Hindlimb muscle (tissue), 1 donor: ENCODE measurements around the gene MFN2. TPM values are rescaled to one million over a fixed set of nuclear protein-coding genes. Genes with fewer than 3 reads are reported as not detected.
"Not testable (repeated sequence)": the region's sequence is repeated elsewhere in the genome, so short reads cannot be mapped to it uniquely, and the experiment has no call there.

ENCODE experiments used
- DNase-seq: peaks from one replicate; pipeline ENCODE4 v3.0.0-alpha.2; 2013
- polyA plus RNA-seq: library from polyadenylated mRNA; unstranded; fragments of 120-200 nt; gene quantifications from one replicate; pipeline ENCODE4 v1.2.1, GENCODE V29; 2013; ENCODE audit not compliant: insufficient read length

The MFN2 gene
- polyA plus RNA-seq, 1 donor, result 64.6 TPM

DNA sequence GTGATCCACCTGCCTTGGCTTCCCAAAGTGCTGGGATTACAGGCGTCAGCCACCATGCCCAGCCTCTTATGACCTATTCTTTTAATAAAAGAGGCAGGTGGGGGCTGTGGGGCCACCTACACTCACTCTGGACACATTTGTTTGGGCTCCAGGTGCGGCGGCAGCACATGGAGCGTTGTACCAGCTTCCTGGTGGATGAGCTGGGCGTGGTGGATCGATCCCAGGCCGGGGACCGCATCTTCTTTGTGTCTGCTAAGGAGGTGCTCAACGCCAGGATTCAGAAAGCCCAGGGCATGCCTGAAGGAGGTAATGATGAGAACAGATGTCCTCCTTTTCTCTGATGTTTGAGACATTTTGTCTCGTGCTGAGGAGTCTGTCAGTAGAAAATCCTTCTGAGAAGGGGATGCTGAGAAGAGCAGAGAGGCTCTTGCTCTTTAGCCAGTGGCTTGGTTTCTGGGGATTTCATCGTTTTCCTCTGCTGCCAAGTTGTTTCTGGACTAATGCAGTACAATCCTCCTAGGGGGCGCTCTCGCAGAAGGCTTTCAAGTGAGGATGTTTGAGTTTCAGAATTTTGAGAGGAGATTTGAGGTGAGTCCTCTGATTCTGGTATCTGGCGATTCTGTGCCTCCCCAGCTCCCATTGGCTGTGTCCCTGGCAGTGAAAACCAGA lies 21.1 kb downstream of the MFN2 start:
- DNase-seq, result peak; percentile 25

DNA sequence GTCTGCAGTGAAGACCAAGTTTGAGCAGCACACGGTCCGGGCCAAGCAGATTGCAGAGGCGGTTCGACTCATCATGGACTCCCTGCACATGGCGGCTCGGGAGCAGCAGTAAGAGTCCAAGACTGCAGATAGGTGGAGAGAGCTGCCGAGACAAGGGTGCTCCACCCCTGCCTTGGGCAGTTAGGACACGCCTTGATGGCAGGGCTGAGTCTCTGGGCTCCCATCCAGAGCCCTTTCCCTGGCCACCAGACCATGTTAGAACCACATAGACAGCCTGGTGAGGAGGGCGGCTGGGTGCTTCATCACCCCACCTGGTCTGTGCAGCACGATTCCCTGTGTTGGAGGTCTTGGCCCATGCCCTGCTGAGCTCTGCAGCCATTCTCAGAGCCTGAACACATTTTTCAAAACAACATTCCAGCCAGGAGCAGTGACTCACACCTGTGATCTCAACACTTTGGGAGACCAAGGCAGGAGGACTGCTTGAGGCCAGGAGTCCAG lies 21.8 kb downstream of the MFN2 start:
- no peak for DNase-seq

DNA sequence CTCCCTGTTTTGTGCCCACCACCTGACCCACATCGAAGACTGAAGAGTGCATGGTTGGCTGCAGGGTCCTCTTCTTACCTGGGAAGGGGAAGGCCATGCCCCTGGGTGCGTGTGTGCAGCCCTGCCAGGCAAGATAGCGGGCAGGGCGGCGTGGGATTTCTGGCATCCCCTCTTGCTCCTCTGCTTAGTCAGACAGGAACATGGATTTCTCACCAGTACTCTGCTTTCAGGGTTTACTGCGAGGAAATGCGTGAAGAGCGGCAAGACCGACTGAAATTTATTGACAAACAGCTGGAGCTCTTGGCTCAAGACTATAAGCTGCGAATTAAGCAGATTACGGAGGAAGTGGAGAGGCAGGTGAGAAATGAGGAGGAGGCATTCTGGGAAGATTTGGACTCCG lies 23.5 kb downstream of the MFN2 start:
- DNase-seq, result no peak

DNA sequence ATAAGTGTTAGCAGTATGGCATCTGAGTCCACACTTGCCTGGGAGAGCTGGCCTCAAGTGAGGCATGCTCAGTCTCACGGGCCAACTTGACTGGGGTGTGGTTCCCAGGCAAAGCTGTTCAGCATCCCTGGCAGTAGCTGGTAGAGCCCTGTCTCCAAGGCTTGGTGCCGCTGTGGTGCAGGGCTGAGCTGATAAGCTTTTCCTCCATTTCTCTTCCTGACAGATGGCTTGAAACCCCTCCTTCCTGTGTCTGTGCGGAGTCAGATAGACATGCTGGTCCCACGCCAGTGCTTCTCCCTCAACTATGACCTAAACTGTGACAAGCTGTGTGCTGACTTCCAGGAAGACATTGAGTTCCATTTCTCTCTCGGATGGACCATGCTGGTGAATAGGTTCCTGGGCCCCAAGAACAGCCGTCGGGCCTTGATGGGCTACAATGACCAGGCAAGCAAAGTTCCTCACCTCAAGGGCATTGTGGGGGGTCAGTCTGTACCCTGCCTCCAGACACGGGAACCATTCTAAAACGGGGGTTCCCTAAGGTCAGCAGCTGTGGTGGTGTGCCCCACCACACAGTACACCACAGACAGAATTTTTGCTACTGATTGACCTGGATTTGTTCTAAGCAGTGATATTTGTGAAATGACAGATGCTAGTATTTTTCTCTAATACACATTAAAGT lies 25.4 kb downstream of the MFN2 start:
- DNase-seq, result no peak

DNA sequence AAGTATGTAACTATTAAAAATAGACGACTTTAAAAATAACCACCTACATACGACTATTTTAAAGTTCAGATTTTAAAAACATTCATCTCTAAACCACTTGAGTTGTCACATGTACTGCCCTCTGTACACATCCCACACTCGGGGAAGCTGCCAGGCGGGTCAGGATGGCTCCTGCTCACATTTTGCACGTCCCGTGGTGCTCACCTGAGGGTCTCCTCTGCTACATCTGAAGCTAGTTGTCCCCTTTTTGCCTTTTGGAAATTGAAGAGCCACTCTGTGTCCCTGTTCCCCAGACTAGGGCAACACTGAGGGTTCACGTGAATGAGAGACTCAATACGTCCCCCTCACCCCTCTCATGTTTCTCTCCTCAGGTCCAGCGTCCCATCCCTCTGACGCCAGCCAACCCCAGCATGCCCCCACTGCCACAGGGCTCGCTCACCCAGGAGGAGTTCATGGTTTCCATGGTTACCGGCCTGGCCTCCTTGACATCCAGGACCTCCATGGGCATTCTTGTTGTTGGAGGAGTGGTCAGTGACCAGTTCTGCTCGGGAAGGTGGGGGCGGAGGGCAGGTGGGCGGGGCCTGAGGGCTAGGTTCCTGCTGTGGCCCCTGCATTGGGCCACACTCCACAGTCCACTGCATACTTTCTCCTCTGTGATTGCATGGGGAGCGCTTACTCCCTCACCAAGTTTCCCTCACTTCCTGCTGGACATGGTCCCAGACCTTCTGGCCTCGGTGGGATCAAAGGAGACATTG lies 26.1 kb downstream of the MFN2 start:
- no peak for DNase-seq

DNA sequence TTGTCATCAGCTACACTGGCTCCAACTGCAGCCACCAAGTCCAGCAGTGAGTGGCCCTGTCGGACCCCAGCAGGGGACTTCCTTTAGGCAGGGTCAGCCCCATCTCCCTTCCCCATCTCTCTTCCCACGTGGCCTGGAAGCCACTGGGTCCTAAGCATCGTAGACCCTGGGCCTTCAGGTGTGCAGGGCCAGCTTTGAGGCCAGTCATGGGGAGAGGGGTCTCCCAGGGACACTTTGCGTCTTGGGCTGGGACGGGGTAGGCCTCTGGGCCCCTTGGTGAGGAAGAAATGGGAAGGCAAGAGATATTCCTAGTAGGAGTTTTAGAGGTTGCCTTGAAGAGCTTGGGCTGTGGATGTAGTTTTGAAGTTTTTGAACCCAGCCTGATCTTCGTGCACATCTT lies 27.0 kb downstream of the MFN2 start:
- DNase-seq, result no peak

DNA sequence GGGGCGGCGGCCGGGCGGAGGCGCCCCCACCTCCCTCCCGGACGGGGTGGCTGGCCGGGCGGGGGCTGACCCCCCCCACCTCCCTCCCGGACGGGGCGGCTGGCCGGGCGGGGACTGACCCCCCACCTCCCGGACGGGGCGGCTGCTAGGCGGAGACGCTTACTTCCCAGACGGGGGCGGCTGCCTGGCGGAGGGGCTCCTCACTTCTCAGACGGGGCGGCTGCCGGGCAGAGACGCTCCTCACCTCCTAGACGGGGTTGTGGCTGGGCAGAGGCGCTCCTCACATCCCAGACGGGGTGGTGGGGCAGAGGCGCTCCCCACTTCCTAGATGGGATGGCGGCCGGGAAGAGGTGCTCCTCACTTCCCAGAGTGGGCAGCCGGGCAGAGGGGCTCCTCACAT lies 28.1 kb downstream of the MFN2 start:
- DNase-seq, result not testable (repeated sequence)

DNA sequence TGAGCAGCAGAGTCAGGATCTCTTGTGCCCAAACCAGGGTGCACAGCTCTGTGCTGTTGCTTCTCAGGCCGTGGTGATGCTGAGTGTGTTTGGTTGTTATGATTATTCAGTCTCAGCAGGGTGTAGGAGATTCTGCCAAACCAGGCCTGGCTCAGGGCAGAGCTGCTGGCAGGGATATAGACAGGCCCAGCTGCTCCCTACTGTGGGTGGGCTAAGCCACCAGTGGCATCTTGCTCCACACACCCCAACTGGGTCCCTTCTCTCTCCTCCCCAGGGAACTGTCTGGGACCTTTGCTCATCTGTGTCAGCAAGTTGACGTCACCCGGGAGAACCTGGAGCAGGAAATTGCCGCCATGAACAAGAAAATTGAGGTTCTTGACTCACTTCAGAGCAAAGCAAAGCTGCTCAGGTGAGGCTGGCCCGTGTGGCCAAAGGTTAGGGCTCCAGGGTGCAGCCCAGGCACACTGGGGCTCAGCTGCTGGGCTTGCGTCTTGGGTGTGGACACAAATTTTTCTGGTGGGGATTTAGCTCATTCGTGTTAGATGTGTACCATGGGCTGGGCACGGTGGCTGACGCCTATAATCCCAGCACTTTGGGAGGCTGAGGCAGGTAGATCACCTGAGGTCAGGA lies 29.2 kb downstream of the MFN2 start:
- DNase-seq, result no peak

DNA sequence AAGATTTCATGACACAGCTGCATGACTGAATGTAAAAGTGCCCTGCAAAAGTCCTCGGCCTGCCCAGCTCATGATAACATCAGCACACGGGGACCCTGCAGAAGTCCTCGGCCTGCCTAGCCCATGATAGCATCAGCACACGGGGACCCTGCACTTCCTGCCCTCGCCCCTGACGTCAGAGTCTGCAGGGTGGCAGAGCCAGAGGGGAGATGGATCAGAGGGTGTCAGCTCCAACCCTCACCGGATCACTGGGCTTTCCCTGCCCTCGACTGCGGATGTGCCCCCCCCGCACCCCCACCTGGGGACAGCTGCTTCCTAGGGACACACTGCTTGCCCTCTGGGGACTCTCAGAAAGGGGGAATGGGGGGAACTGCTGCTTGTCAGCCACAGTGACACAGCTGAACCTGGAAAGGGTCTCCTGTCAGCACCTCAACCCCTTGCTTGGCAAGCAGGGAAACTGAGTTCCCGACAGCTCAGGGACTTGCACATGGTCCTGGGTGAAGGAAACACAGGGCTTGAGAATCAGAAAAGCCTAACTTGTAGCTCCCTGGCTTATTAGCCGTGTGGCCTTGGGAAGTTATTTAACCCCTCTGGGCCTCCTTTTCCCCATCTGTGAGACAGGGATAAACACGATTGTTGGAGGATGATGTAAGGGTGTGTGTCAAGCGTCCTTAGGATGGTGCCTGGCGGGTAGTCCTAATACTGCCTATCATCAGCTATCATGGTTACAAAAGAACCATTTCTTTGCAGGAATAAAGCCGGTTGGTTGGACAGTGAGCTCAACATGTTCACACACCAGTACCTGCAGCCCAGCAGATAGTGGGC lies 30.7 kb downstream of the MFN2 start:
- no peak for DNase-seq

DNA sequence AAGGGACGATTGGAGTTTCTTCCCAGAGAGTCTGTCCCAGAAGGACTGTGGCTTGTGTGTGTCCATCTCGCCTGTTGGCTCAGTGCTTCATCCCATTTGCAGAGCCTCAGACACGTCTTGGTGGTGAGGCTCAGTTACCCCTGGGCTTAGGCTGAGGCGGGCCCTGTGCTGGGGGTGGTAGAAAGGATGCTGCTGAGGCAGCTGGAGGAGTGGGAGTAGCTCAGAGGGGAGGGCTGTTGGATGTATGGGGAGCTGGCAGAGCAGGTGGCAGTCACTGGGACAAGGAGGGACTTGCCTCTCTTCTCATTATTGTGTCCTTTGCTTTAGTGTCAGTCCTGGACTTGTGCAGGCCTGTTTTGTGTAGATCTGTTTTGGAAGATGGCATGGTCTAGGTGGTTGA lies 31.8 kb downstream of the MFN2 start:
- DNase-seq, result no peak

DNA sequence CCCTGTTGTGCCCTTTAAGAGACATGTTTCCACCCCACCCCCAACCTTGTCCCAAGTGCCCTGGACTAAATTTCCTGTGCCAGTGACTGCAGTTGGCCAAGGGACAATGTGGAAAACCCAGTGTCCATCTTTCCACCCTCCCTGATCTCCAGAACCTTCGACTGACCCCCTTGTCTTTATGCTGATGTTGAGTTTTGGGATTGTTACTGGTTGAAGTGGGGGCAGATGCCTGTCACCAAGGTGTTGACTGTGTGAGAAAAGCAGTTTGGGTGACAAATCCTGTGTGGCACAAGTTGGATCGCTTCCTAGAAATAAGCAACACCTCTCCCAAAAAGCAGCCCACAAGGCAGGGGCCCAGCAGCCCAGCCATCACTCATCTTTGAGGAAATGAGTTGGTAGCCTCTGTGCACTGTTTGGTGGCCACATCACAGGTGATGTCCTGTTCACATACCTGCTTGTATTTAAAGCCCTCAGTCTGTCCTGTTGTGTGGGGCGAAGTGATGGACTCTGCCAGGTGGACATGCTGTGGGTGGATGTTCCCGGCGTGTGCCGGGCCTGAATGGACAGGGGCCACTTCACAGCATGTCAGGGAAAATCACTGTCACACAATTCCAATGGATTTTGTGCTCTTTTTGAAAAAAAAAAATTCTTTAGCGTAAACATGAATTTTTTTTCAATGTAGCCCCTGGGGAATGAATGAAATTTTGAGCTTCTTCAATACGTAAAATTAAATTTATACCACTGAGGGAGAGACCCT lies 32.5 kb downstream of the MFN2 start:
- no peak for DNase-seq

DNA sequence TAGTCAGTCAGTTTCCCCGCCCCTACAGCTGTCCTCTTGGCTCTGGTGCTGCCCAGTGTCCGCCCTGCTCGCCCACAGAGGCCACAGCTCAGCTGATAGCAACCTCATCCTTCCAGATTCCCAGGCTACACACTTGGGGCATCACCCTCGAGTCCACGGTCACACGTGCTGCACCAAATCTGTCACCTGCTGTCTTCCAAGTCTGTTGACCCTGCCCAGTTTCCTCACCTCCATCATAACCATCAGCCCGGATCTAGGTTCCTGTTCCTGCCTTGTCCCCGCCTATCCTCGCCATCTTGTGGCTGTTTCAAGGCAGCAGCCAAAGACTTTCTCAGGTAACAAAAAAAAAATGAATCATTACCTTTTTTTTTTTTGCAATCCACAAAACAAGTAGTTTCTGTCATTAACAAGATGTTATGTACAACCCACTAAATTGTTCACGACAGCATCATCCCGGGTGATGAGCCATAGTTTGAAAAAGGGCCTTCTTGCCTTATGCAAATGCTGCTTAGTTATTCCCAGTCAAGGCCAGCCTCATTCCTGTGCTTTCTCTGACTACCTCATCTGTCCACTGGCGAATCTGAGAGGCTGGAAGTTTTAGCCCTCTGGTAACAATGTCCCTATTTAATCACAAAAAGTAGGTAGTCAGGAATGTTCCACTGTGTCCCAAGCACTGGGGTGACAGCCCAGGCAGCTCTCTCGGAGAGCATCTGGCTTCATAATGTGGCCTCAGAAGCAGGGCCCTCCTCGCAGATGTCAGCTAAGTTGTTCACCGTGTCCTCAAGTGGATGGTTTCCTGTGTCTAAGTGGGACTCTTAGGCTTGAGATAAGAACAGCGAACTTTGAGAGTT lies 34.1 kb downstream of the MFN2 start:
- DNase-seq, result no peak

DNA sequence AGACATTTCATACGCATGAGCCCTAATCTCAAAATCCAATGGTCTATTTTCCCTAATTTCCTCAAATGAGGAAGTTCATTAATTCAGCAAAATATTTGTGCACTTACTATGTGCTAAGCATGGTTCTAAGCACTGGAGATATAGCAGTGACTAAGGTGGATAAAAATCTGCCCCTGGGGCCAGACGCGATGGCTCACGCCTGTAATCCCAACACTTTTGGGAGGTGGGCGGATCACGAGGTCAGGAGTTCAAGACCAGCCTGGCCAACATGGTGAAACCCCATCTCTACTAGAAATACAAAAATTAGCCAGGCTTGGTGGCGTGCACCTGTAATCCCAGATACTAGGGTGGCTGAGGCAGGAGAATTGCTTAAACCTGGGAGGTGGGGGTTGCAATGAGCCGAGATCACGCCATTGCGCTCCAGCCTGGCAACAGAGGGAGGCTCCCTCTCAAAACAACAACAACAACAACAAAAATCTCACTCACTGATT lies 34.8 kb downstream of the MFN2 start:
- DNase-seq, result no peak

DNA sequence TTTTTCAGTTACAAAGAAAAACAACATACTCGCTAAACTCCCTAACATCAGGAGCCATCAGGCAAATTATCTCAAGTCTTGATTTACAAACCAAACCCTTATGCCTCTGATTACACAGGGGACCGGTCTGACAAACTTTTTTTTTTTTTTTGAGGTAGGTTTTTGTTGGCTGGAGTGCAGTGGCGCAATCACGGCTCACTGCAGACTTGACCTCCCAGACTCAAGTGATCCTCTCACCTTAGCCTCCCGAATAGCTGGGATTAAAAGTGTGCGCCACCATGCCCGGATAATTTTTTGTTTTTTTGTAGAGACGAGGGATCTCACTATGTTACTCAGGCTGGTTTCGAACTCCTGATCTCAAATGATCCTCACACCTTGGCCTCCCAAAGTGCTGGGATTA lies 35.3 kb downstream of the MFN2 start:
- DNase-seq, result no peak

DNA sequence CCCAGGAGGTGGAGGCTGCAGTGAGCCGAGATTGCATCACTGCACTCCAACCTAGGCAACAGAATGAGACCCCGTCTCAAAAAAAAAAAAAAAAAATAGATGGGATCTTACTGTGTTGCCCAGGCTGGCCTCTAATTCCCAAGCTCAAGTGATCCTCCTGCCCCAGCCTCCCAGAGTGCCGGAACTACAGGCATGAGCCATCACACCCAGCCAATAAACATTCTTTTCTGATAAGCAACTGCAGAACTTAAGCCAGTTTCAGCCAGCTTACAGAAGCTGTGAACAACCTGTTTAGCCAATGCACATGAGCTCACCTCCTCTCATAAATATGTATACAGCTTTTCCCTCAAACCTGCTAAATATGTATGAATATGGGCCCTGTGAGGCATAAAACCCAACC lies 35.9 kb downstream of the MFN2 start:
- DNase-seq, result no peak

DNA sequence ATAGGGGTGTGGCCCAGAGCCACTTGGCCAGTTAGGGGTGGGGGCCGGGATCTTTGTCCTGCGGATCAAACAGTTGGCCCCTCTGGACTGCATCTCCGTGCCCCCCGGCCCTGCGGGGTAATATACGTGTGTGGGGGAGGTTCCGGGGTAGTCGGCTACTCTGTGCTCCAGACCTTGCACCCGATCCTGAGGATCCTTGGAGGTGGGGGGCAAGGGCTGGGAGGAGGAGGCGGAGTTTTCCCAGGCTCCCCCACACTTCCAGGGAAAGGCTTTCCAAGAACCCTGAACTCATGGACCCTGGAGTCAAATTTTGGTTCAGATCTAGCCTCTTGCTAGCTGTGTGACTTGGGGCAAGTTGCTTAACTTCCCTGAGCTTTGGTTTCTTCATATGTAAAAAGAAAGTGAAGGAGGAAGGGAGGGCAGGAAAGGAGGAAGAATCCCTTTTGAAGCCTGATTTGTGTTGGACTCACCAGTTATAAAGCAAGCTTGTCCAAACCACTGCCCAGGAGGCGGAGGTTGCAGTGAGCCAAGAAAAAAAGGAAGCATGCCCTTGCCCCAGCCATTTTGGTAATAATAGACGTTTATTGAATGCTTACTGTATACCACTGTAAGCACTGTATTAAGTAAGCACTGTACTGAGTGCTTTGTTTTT lies 39.7 kb downstream of the MFN2 start:
- DNase-seq, result no peak

DNA sequence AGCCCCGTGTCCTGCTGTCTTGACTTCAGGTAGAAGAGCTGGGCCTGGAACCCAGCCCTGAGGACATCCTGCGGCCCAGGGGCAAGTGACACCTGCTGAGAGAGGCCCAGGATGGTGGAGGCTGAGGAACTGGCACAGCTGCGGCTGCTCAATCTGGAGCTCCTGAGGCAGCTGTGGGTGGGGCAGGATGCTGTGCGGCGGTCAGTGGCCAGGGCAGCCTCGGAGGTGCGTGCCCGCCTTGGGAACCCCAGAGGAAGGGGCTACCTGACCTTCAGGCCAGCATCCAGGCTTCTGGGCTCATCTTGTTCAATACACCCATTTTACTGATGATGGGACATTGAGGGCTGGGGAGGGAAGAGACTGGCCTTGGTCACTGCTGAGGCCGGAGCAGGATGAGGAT lies 41.4 kb downstream of the MFN2 start:
- DNase-seq, result no peak

DNA sequence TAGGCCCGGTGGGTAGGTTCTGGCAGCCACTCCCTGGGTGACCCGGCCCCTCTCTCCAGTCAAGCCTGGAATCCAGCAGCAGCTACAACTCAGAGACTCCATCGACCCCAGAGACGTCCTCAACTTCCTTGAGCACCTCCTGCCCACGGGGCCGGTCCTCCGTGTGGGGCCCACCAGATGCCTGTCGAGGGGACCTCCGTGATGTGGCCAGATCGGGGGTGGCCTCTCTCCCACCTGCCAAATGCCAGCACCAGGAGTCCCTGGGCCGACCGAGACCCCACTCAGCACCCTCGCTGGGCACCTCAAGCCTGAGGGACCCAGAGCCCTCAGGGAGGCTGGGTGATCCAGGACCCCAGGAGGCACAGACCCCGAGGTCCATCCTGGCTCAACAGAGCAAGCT lies 41.8 kb downstream of the MFN2 start:
- DNase-seq, result no peak

DNA sequence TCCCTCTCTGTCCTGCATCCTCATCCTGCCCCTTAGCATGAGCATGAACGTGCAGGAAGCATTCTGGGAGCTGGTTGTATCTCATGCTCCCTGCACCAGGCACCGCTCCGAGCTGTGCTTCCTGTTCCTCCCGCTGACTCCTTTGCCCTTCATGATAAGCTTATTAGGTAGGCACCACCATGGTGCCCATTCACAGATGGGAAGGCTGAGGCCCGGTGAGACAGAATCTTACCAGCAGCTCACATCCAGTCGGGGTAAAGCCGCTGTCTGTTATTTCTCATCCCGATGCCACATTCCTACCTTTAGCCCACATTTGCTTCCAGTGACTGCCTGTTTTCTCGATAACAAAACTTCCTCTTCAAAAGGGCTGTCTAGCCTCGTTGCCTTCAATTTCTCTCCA lies 46.3 kb downstream of the MFN2 start:
- no peak for DNase-seq

DNA sequence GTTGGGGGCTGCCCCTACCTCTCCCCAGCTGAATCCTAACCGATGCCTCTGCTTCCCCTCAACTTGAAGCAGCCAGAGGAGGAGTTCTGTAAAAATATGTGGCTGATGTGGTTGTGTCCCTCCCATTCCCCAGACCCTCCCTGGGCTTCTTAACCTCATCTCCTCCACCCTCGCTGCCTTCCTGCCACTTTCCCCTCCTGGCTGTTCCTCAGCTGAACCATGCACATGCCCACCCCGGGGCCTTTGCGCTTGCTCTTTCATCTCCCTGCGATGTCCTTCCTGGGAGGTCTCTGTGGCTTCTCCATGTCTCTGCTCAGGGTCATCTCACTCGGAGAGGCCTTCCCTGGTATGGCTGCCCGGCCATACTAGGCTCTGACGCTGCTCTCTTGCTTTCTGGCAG lies 48.0 kb downstream of the MFN2 start:
- DNase-seq, result no peak
